NCI-H2171 treated with DMSO at 0.1 percent for 48 hours (cell line): ENCODE results near the gene STAB1.

Source experiments
- DNase-seq: peaks from one replicate; lab custom pipeline; 2025; lab: John Stamatoyannopoulos, UW

The STAB1 gene

GRCh38 chr3:52563984-52564383 is 68.8 kb downstream of the STAB1 start:
- DNase-seq, result no peak

GRCh38 chr3:52568069-52568468 is 72.9 kb downstream of the STAB1 start:
- DNase-seq, result no peak

GRCh38 chr3:52570076-52570475 is 74.9 kb downstream of the STAB1 start:
- no peak for DNase-seq

GRCh38 chr3:52572221-52572620 is 77.1 kb downstream of the STAB1 start:
- DNase-seq, result no peak
